Activated naive CD4-positive, alpha-beta T cell treated with anti-CD3 and anti-CD28 coated beads, Interleukin-2, amount 10 ng/mL, durations not matched to agents 7 days and 5 days (primary cell): ENCODE measurements around the gene APBB3.

Experiments used
- CTCF ChIA-PET: fragments of 350-600 bp; sonication (Branson Sonifier 250); formaldehyde crosslinking; loops from one replicate; lab custom pipeline; 2021; ENCODE audit warnings: antibody characterized with exemption; lab: Charles Lee
- DNase-seq: peaks from one replicate; pipeline ENCODE4 v3.0.0-alpha.2; 2020
- H3K27ac Mint-ChIP-seq: one replicate; pipeline ENCODE4 v1.8.0; 2021; ENCODE audit warnings: mild to moderate bottlenecking, moderate library complexity, mixed read lengths
- H3K27me3 Mint-ChIP-seq: one replicate; pipeline ENCODE4 v1.8.0; 2021; ENCODE audit warnings: mild to moderate bottlenecking, mixed read lengths
- H3K36me3 Mint-ChIP-seq: one replicate; pipeline ENCODE4 v1.8.0; 2021; ENCODE audit warnings: mixed read lengths
- H3K4me1 Mint-ChIP-seq: one replicate; pipeline ENCODE4 v1.8.0; 2021; ENCODE audit warnings: mixed read lengths
- H3K4me3 Mint-ChIP-seq: one replicate; pipeline ENCODE4 v1.8.0; 2021; ENCODE audit warnings: mild to moderate bottlenecking, moderate library complexity, mixed read lengths
- H3K9me3 Mint-ChIP-seq: one replicate; pipeline ENCODE4 v1.8.0; 2021; ENCODE audit warnings: mixed read lengths

Gene APBB3

GRCh38 chr5:140555747-140556312 lies 8.6 kb downstream of the APBB3 start:
- Mint-ChIP-seq H3K4me3 (peak overlapping the region; percentile 81), H3K36me3 (peaks cover 50% of the 10 kb centered on the region), H3K27me3 (no peaks in the 10 kb centered on the region), H3K4me1 (peaks cover 63% of the 10 kb centered on the region), H3K27ac (peak overlapping the region; percentile 89), H3K9me3 (no peaks in the 10 kb centered on the region)
- CTCF ChIA-PET, result interaction anchor here (0.7 to 1.0 kb wide), 2 partner anchors 9 to 765 kb away, joined by 3 read pairs; partner anchors contain the start of genes EIF4EBP3 and TAF7
- DNase-seq, result no peak

- Mint-ChIP-seq H3K4me1 (peaks cover 77% of the 10 kb centered on the region), H3K4me3 (no peak overlapping the region), H3K27me3 (no peaks in the 10 kb centered on the region), H3K9me3 (no peaks in the 10 kb centered on the region), H3K27ac (peak overlapping the region; percentile 60), H3K36me3 (peaks cover 59% of the 10 kb centered on the region)
- CTCF ChIA-PET, result interaction anchor here (0.8 to 1.1 kb wide), 3 partner anchors 8 to 182 kb away, joined by 3 read pairs; no protein-coding TSS in a partner anchor
- no peak for DNase-seq
These were observed 9.9 kb downstream of the APBB3 start for GRCh38 chr5:140554454-140554853.

GRCh38 chr5:140553657-140554056 lies 10.7 kb downstream of the APBB3 start:
- Mint-ChIP-seq H3K27me3 (no peaks in the 10 kb centered on the region), H3K4me3 (no peak overlapping the region), H3K9me3 (no peaks in the 10 kb centered on the region), H3K36me3 (peaks cover 66% of the 10 kb centered on the region), H3K4me1 (peaks cover 84% of the 10 kb centered on the region), H3K27ac (no peak overlapping the region)
- CTCF ChIA-PET, result interaction anchor here (0.6 to 1.1 kb wide), 4 partner anchors 8 to 181 kb away, joined by 3 to 4 read pairs (median 3); no protein-coding TSS in a partner anchor
- DNase-seq, result no peak

- Mint-ChIP-seq H3K4me3 (no peak overlapping the region), H3K4me1 (peaks cover 90% of the 10 kb centered on the region), H3K9me3 (no peaks in the 10 kb centered on the region), H3K27ac (peak overlapping the region; percentile 35), H3K27me3 (no peaks in the 10 kb centered on the region), H3K36me3 (peaks cover 66% of the 10 kb centered on the region)
- CTCF ChIA-PET, result interaction anchor here (1.0 to 2.0 kb wide), 3 partner anchors 12 to 83 kb away, joined by 3 to 9 read pairs (median 4); no protein-coding TSS in a partner anchor
- DNase-seq, result no peak
These were observed 12.5 kb downstream of the APBB3 start for GRCh38 chr5:140551872-140552271.

GRCh38 chr5:140550147-140551079 lies 14.0 kb downstream of the APBB3 start:
- H3K27me3 Mint-ChIP-seq, result no peaks in the 10 kb centered on the region
- peaks cover 55% of the 10 kb centered on the region for H3K36me3 Mint-ChIP-seq
- CTCF ChIA-PET, result interaction anchor here (1.2 kb wide), 1 partner anchor 56 kb away, joined by 3 read pairs; no protein-coding TSS in a partner anchor
- no peaks in the 10 kb centered on the region for H3K9me3 Mint-ChIP-seq
- H3K27ac Mint-ChIP-seq, result peak overlapping the region; percentile 96
- no peak for DNase-seq
- H3K4me1 Mint-ChIP-seq, result peaks cover 81% of the 10 kb centered on the region
- no peak overlapping the region for H3K4me3 Mint-ChIP-seq

GRCh38 chr5:140549237-140550144 lies 14.9 kb downstream of the APBB3 start:
- no peaks in the 10 kb centered on the region for H3K9me3 Mint-ChIP-seq
- H3K36me3 Mint-ChIP-seq, result peaks cover 56% of the 10 kb centered on the region
- CTCF ChIA-PET, result interaction anchor here (0.8 to 3.2 kb wide), 3 partner anchors 8 to 141 kb away, joined by 3 to 22 read pairs (median 4); partner anchors contain the start of gene SRA1
- no peaks in the 10 kb centered on the region for H3K27me3 Mint-ChIP-seq
- no peak for DNase-seq
- peak overlapping the region; percentile 96 for H3K27ac Mint-ChIP-seq
- H3K4me3 Mint-ChIP-seq, result peak overlapping the region; percentile 11
- peaks cover 71% of the 10 kb centered on the region for H3K4me1 Mint-ChIP-seq

GRCh38 chr5:140548791-140549190 lies 15.6 kb downstream of the APBB3 start:
- H3K9me3 Mint-ChIP-seq, result no peaks in the 10 kb centered on the region
- H3K4me3 Mint-ChIP-seq, result peak overlapping the region; percentile 82
- peaks cover 64% of the 10 kb centered on the region for H3K4me1 Mint-ChIP-seq
- H3K27me3 Mint-ChIP-seq, result no peaks in the 10 kb centered on the region
- H3K36me3 Mint-ChIP-seq, result peaks cover 56% of the 10 kb centered on the region
- no peak for DNase-seq
- CTCF ChIA-PET, result interaction anchor here (0.8 to 3.2 kb wide), 4 partner anchors 9 to 147 kb away, joined by 3 to 22 read pairs (median 4); partner anchors contain the start of genes ANKHD1 and SRA1
- H3K27ac Mint-ChIP-seq, result peak overlapping the region; percentile 96

- peak overlapping the region; percentile 96 for H3K27ac Mint-ChIP-seq
- no peaks in the 10 kb centered on the region for H3K27me3 Mint-ChIP-seq
- H3K9me3 Mint-ChIP-seq, result no peaks in the 10 kb centered on the region
- H3K36me3 Mint-ChIP-seq, result peaks cover 51% of the 10 kb centered on the region
- peaks cover 59% of the 10 kb centered on the region for H3K4me1 Mint-ChIP-seq
- peak overlapping the region; percentile 82 for H3K4me3 Mint-ChIP-seq
- CTCF ChIA-PET, result interaction anchor here (0.8 to 3.2 kb wide), 7 partner anchors 9 to 152 kb away, joined by 3 to 22 read pairs (median 3); partner anchors contain the start of genes ANKHD1, SRA1 and ZMAT2
- DNase-seq, result no peak
These were observed 16.1 kb downstream of the APBB3 start for GRCh38 chr5:140548300-140548688.

- peak within 1 kb of the TSS; percentile 96 for H3K27ac Mint-ChIP-seq
- no peaks in the 10 kb centered on the region for H3K27me3 Mint-ChIP-seq
- CTCF ChIA-PET, result interaction anchor here (0.7 to 3.2 kb wide), 16 partner anchors 8 to 307 kb away, joined by 3 to 22 read pairs (median 3); partner anchors contain the start of genes ANKHD1, HBEGF, TMCO6 and ZMAT2
- DNase-seq, result peak; percentile 94
- H3K9me3 Mint-ChIP-seq, result no peaks in the 10 kb centered on the region
- H3K4me1 Mint-ChIP-seq, result peaks cover 54% of the 10 kb centered on the region
- peak within 1 kb of the TSS; percentile 82 for H3K4me3 Mint-ChIP-seq
- H3K36me3 Mint-ChIP-seq, result peaks cover 46% of the 10 kb centered on the region
These were observed 16.7 kb downstream of the APBB3 start, which contains the start of gene EIF4EBP3 for GRCh38 chr5:140547508-140548299. Gene EIF4EBP3 (plus strand): TSS chr5:140547662. CDS start chr5:140547738, 76 bp downstream.

- peak overlapping the region; percentile 82 for H3K4me3 Mint-ChIP-seq
- H3K27ac Mint-ChIP-seq, result peak overlapping the region; percentile 96
- DNase-seq, result no peak
- no peaks in the 10 kb centered on the region for H3K9me3 Mint-ChIP-seq
- H3K4me1 Mint-ChIP-seq, result peaks cover 52% of the 10 kb centered on the region
- CTCF ChIA-PET, result interaction anchor here (0.7 to 3.2 kb wide), 15 partner anchors 9 to 306 kb away, joined by 3 to 22 read pairs (median 3); partner anchors contain the start of genes HBEGF, TMCO6 and ZMAT2
- H3K36me3 Mint-ChIP-seq, result peaks cover 48% of the 10 kb centered on the region
- no peaks in the 10 kb centered on the region for H3K27me3 Mint-ChIP-seq
These were observed 17.4 kb downstream of the APBB3 start for GRCh38 chr5:140546851-140547507.

- Mint-ChIP-seq H3K4me3 (no peak overlapping the region), H3K9me3 (no peaks in the 10 kb centered on the region), H3K27ac (peak overlapping the region; percentile 96), H3K36me3 (peaks cover 49% of the 10 kb centered on the region), H3K27me3 (no peaks in the 10 kb centered on the region), H3K4me1 (peaks cover 39% of the 10 kb centered on the region)
- CTCF ChIA-PET, result interaction anchor here (0.8 to 1.8 kb wide), 3 partner anchors 11 to 304 kb away, joined by 3 to 5 read pairs (median 3); no protein-coding TSS in a partner anchor
- DNase-seq, result no peak
These were observed 18.8 kb downstream of the APBB3 start for GRCh38 chr5:140545606-140546005.

GRCh38 chr5:140544986-140545385 lies 19.4 kb downstream of the APBB3 start:
- CTCF ChIA-PET, result no interaction called here
- H3K4me1 Mint-ChIP-seq, result peaks cover 33% of the 10 kb centered on the region
- H3K27ac Mint-ChIP-seq, result no peak overlapping the region
- H3K36me3 Mint-ChIP-seq, result peaks cover 51% of the 10 kb centered on the region
- DNase-seq, result no peak
- H3K9me3 Mint-ChIP-seq, result no peaks in the 10 kb centered on the region
- H3K27me3 Mint-ChIP-seq, result no peaks in the 10 kb centered on the region
- no peak overlapping the region for H3K4me3 Mint-ChIP-seq
